HEK293 (cell line): ENCODE data around the gene MEP1A.

ENCODE experiments used
- CTCF ChIA-PET: fragments of 350-600 bp; formaldehyde crosslinking; extraction: SDS; loops from one replicate; lab custom pipeline; 2021; ENCODE audit warnings: antibody characterized with exemption; lab: Yijun Ruan, JAX
- POLR2A ChIA-PET: fragments of 300-600 bp; formaldehyde crosslinking; extraction: SDS; loops from one replicate; lab custom pipeline; 2020; ENCODE audit warnings: antibody characterized with exemption, inconsistent platforms; lab: Yijun Ruan, JAX
- H3K27ac ChIP-seq: fragments of 200-500 bp; sonication (Bioruptor generic); 2 replicates; pipeline ENCODE4 v1.5.1; 2014; ENCODE audit warnings: low read depth, low read length, control low read depth, inconsistent platforms; ENCODE audit errors: extremely low read depth
- H3K36me3 ChIP-seq, 2 experiments: fragments of 200-500 bp in 1 of 2; sonication (Bioruptor generic) in 1 of 2; 1 replicate in 1 of 2; 2 replicates in 1 of 2; pipeline ENCODE4 v1.5.1; 2014 to 2017; ENCODE audit warnings: inconsistent platforms in 2 of 2, low read length in 2 of 2; ENCODE audit not compliant: control insufficient read depth in 2 of 2, insufficient read depth in 1 of 2
- H3K4me1 ChIP-seq: fragments of 200-500 bp; sonication (Bioruptor generic); 2 replicates; pipeline ENCODE4 v1.5.1; 2014; ENCODE audit warnings: mild to moderate bottlenecking, low read length, inconsistent platforms; ENCODE audit not compliant: control insufficient read depth, insufficient read depth
- H3K4me3 ChIP-seq: 2 replicates; pipeline ENCODE4 v1.5.1; 2011; ENCODE audit warnings: low read depth, mild to moderate bottlenecking, control low read depth, low read length, moderate library complexity
- H3K9me3 ChIP-seq: fragments of 200-500 bp; sonication (Bioruptor generic); 2 replicates; pipeline ENCODE4 v1.5.1; 2014; ENCODE audit warnings: low read depth, low read length, inconsistent platforms; ENCODE audit not compliant: control insufficient read depth, insufficient read depth
- PRDM10 ChIP-seq: fragments of 450-650 bp; formaldehyde crosslinking; IDR thresholded peaks from 2 replicates; pipeline ENCODE4 v1.5.1; 2016; ENCODE audit warnings: missing biosample characterization, missing genetic modification characterization
- SALL2 ChIP-seq: fragments of 450-650 bp; formaldehyde crosslinking; IDR thresholded peaks from 2 replicates; pipeline ENCODE4 v1.5.0; 2017; ENCODE audit warnings: missing biosample characterization, mild to moderate bottlenecking, missing genetic modification characterization, borderline replicate concordance
- SETDB1 ChIP-seq: IDR thresholded peaks from one replicate; pipeline ENCODE4 v1.6.1; 2017; ENCODE audit warnings: mild to moderate bottlenecking, low read length, moderate library complexity, mixed read lengths; ENCODE audit not compliant: insufficient read length
- TCF7L2 ChIP-seq: IDR thresholded peaks from 2 replicates; pipeline ENCODE4 v1.6.1; 2011; ENCODE audit warnings: low read depth, mild to moderate bottlenecking, inconsistent platforms, low read length, moderate library complexity, borderline replicate concordance
- YY1 ChIP-seq: fragments of 450-650 bp; formaldehyde crosslinking; IDR thresholded peaks from 2 replicates; pipeline ENCODE4 v1.5.1; 2018; ENCODE audit warnings: missing biosample characterization, missing genetic modification characterization
- ZNF132 ChIP-seq: fragments of 450-650 bp; formaldehyde crosslinking; IDR thresholded peaks from 2 replicates; pipeline ENCODE4 v1.5.1; 2017; ENCODE audit warnings: missing biosample characterization, missing genetic modification characterization, borderline replicate concordance
- ZNF133 ChIP-seq: fragments of 450-650 bp; formaldehyde crosslinking; IDR thresholded peaks from 2 replicates; pipeline ENCODE4 v1.5.1; 2016; ENCODE audit warnings: missing biosample characterization, missing genetic modification characterization
- ZNF138 ChIP-seq: fragments of 450-650 bp; formaldehyde crosslinking; IDR thresholded peaks from 2 replicates; pipeline ENCODE4 v1.5.1; 2016; ENCODE audit warnings: missing biosample characterization, missing genetic modification characterization, borderline replicate concordance
- ZNF16 ChIP-seq: fragments of 450-650 bp; formaldehyde crosslinking; IDR thresholded peaks from 2 replicates; pipeline ENCODE4 v1.5.1; 2016; ENCODE audit warnings: low read depth, missing biosample characterization, missing genetic modification characterization
- ZNF202 ChIP-seq: fragments of 450-650 bp; formaldehyde crosslinking; IDR thresholded peaks from 2 replicates; pipeline ENCODE4 v1.5.1; 2016; ENCODE audit warnings: missing biosample characterization, missing genetic modification characterization, borderline replicate concordance
- ZNF23 ChIP-seq: fragments of 450-650 bp; formaldehyde crosslinking; IDR thresholded peaks from 2 replicates; pipeline ENCODE4 v1.5.1; 2016; ENCODE audit warnings: missing biosample characterization, missing genetic modification characterization, borderline replicate concordance
- ZNF302 ChIP-seq: fragments of 450-650 bp; formaldehyde crosslinking; IDR thresholded peaks from 2 replicates; pipeline ENCODE4 v1.5.1; 2016; ENCODE audit warnings: missing biosample characterization, missing genetic modification characterization, low read depth
- ZNF416 ChIP-seq: fragments of 450-650 bp; formaldehyde crosslinking; IDR thresholded peaks from 2 replicates; pipeline ENCODE4 v1.5.1; 2016; ENCODE audit warnings: missing biosample characterization, missing genetic modification characterization
- ZNF510 ChIP-seq: fragments of 450-650 bp; formaldehyde crosslinking; IDR thresholded peaks from 2 replicates; pipeline ENCODE4 v1.5.1; 2018; ENCODE audit warnings: mild to moderate bottlenecking, missing genetic modification characterization, missing biosample characterization; ENCODE audit not compliant: insufficient replicate concordance
- ZNF529 ChIP-seq: fragments of 450-650 bp; formaldehyde crosslinking; IDR thresholded peaks from 2 replicates; pipeline ENCODE4 v1.5.1; 2017; ENCODE audit warnings: missing genetic modification characterization, missing biosample characterization; ENCODE audit not compliant: insufficient replicate concordance
- ZNF558 ChIP-seq: fragments of 450-650 bp; formaldehyde crosslinking; IDR thresholded peaks from 2 replicates; pipeline ENCODE4 v1.5.1; 2016; ENCODE audit warnings: missing biosample characterization, missing genetic modification characterization
- ZNF624 ChIP-seq: fragments of 450-650 bp; formaldehyde crosslinking; IDR thresholded peaks from 2 replicates; pipeline ENCODE4 v1.5.1; 2017; ENCODE audit warnings: missing biosample characterization, missing genetic modification characterization
- ZNF664 ChIP-seq: fragments of 450-650 bp; formaldehyde crosslinking; IDR thresholded peaks from 2 replicates; pipeline ENCODE4 v1.5.1; 2016; ENCODE audit warnings: missing biosample characterization, missing genetic modification characterization
- ZNF692 ChIP-seq: fragments of 450-650 bp; formaldehyde crosslinking; IDR thresholded peaks from 2 replicates; pipeline ENCODE4 v1.5.1; 2016; ENCODE audit warnings: missing biosample characterization, missing genetic modification characterization
- ZNF768 ChIP-seq: fragments of 450-650 bp; formaldehyde crosslinking; IDR thresholded peaks from 2 replicates; pipeline ENCODE4 v1.5.1; 2018; ENCODE audit warnings: missing biosample characterization, mild to moderate bottlenecking, missing genetic modification characterization
- ZNF792 ChIP-seq: fragments of 450-650 bp; formaldehyde crosslinking; IDR thresholded peaks from 2 replicates; pipeline ENCODE4 v1.5.1; 2016; ENCODE audit warnings: missing biosample characterization, missing genetic modification characterization
- TF ChIP-seq, protein P1 (sequence below): fragments of 450-650 bp; formaldehyde crosslinking; IDR thresholded peaks from 2 replicates; pipeline ENCODE4 v1.5.1; 2017; ENCODE audit warnings: missing biosample characterization, mild to moderate bottlenecking, missing genetic modification characterization, moderate library complexity

Gene MEP1A

DNA sequence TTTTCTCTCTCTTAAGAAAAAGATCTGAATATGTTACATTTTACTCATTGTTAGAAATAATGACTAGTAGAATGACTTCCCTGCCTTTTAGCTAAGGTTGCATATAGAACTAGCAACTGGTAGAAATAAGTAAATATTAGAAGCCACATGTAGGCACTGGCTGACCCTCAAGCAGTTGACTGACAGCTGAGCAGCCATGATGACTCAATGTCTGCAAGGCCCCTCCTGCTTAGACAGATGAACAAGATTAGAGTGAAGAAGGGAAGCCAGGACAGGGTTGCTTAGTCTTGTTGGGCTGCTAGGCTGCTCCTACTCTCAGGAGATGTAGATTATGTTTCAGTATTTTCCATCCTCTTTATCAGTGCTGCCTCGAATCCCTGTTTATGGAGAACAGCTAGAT is 6.5 kb downstream of the MEP1A start (continued):
- no peak for TF ChIP-seq SETDB1
- no peak for TF ChIP-seq ZNF132 (tag by site-specific recombination)

GRCh38 chr6:46808806-46809205 is 15.6 kb downstream of the MEP1A start:
- Histone ChIP-seq H3K27ac (no peak overlapping the region), H3K4me3 (no peak overlapping the region), H3K36me3 (no peaks in the 10 kb centered on the region), H3K9me3 (no peaks in the 10 kb centered on the region)
- CTCF ChIA-PET, result interaction anchor here (0.6 kb wide), 1 partner anchor 39 kb away, joined by 4 read pairs; no protein-coding TSS in a partner anchor
- POLR2A ChIA-PET, result no interaction called here
- TF ChIP-seq ZNF664 (no peak), PRDM10 (tag by site-specific recombination) (no peak)
- TF ChIP-seq, all 188 proteins: peak for 0
- H3K4me1 ChIP-seq, result no peaks in the 10 kb centered on the region

- Histone ChIP-seq H3K36me3 (no peaks in the 10 kb centered on the region), H3K27ac (no peak overlapping the region), H3K4me3 (no peak overlapping the region), H3K9me3 (no peaks in the 10 kb centered on the region), H3K4me1 (no peaks in the 10 kb centered on the region)
- ChIA-PET CTCF (no interaction called here), POLR2A (no interaction called here)
- TF ChIP-seq ZNF768 (no peak), ZNF23 (tag by site-specific recombination) (no peak), ZNF529 (tag by site-specific recombination) (no peak), ZNF202 (tag by site-specific recombination) (no peak), ZNF558 (tag by site-specific recombination) (no peak), ZNF16 (no peak), YY1 (tag by site-specific recombination) (no peak), TCF7L2 (no peak), ZNF133 (no peak), ZNF302 (tag by site-specific recombination) (no peak), ZNF692 (tag by site-specific recombination) (no peak)
These were observed 21.9 kb downstream of the MEP1A start for GRCh38 chr6:46815130-46815529.

- Histone ChIP-seq H3K4me3 (no peak overlapping the region), H3K36me3 (no peaks in the 10 kb centered on the region), H3K9me3 (no peaks in the 10 kb centered on the region), H3K27ac (no peak overlapping the region), H3K4me1 (no peaks in the 10 kb centered on the region)
- POLR2A ChIA-PET, result no interaction called here
- CTCF ChIA-PET, result no interaction called here
- TF ChIP-seq SALL2 (no peak), ZNF624 (tag by site-specific recombination) (no peak), ZNF510 (tag by site-specific recombination) (no peak), ZNF416 (tag by site-specific recombination) (no peak), ZNF792 (tag by site-specific recombination) (no peak), ZNF138 (tag by site-specific recombination) (no peak)
- TF ChIP-seq, protein P1, sequence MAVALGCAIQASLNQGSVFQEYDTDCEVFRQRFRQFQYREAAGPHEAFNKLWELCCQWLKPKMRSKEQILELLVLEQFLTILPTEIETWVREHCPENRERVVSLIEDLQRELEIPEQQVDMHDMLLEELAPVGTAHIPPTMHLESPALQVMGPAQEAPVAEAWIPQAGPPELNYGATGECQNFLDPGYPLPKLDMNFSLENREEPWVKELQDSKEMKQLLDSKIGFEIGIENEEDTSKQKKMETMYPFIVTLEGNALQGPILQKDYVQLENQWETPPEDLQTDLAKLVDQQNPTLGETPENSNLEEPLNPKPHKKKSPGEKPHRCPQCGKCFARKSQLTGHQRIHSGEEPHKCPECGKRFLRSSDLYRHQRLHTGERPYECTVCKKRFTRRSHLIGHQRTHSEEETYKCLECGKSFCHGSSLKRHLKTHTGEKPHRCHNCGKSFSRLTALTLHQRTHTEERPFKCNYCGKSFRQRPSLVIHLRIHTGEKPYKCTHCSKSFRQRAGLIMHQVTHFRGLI (tag by site-specific recombination), result no peak
These were observed 23.4 kb downstream of the MEP1A start for GRCh38 chr6:46816626-46817025.
